Prostate gland (tissue), 2 donors: ENCODE results near the gene AIF1L.

ENCODE experiments used
- POLR2A ChIP-seq: fragments of 450-650 bp; IDR thresholded peaks from one replicate; pipeline ENCODE4 v1.6.1; 2016; ENCODE audit warnings: antibody characterized with exemption, mild to moderate bottlenecking
- TF ChIP-seq, protein P1 (sequence below), 4 experiments: fragments of 200-600 bp in 2 of 4; fragments of 450-650 bp in 2 of 4; sonication (generic) in 2 of 4; IDR thresholded peaks; 1 replicate in 3 of 4; 2 replicates in 1 of 4; pipeline ENCODE4 v1.5.1; 2016 to 2019; ENCODE audit warnings: antibody characterized with exemption in 4 of 4, mild to moderate bottlenecking in 2 of 4, moderate library complexity in 2 of 4

GRCh38 chr9:131145245-131145644 is 48.9 kb downstream of the AIF1L start:
- TF ChIP-seq, protein P1, sequence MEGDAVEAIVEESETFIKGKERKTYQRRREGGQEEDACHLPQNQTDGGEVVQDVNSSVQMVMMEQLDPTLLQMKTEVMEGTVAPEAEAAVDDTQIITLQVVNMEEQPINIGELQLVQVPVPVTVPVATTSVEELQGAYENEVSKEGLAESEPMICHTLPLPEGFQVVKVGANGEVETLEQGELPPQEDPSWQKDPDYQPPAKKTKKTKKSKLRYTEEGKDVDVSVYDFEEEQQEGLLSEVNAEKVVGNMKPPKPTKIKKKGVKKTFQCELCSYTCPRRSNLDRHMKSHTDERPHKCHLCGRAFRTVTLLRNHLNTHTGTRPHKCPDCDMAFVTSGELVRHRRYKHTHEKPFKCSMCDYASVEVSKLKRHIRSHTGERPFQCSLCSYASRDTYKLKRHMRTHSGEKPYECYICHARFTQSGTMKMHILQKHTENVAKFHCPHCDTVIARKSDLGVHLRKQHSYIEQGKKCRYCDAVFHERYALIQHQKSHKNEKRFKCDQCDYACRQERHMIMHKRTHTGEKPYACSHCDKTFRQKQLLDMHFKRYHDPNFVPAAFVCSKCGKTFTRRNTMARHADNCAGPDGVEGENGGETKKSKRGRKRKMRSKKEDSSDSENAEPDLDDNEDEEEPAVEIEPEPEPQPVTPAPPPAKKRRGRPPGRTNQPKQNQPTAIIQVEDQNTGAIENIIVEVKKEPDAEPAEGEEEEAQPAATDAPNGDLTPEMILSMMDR (IDR thresholded peaks at IDR 0.05): no peak
- TF ChIP-seq POLR2A: no peak
